ENCODE measurements around the gene ID2.

ID2 gene, protein sequence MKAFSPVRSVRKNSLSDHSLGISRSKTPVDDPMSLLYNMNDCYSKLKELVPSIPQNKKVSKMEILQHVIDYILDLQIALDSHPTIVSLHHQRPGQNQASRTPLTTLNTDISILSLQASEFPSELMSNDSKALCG

DNA sequence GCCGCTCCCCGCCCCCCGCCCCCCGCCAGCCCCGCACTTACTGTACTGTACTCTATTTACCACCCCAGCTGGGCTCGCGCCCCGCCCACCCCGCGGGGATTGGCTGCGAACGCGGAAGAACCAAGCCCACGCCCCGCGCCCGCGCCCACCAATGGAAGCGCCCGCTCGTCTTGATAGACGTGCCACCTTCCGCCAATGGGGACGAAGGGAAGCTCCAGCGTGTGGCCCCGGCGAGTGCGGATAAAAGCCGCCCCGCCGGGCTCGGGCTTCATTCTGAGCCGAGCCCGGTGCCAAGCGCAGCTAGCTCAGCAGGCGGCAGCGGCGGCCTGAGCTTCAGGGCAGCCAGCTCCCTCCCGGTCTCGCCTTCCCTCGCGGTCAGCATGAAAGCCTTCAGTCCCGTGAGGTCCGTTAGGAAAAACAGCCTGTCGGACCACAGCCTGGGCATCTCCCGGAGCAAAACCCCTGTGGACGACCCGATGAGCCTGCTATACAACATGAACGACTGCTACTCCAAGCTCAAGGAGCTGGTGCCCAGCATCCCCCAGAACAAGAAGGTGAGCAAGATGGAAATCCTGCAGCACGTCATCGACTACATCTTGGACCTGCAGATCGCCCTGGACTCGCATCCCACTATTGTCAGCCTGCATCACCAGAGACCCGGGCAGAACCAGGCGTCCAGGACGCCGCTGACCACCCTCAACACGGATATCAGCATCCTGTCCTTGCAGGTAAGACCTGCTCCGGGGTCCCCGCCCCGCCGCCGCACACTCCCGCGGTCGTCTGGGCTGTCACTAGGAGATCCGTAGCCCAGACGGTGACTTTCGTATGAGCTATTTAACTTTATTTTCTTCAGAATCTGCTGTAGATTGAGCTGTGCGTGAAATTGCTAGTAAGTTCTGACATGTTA is at the start of gene ID2:
Gene ID2, plus strand, starts transcription at position 271 of the 907 bp plus-strand sequence. Its CDS starts 110 bp downstream, at position 381.
- Histone ChIP-seq H3K4me3 (peak within 1 kb of the TSS; percentile 80 to 99 (median 94)), H3K27me3 (peaks cover 13 to 82% (median 74%) of the 10 kb centered on the region in 11 experiments), H3K36me3 (peaks cover 0 to 19% (median 15%) of the 10 kb centered on the region in 11 experiments; a peak in 18 of 22 replicates), H3K27ac (peak within 1 kb of the TSS; percentile 78 to 97 (median 82)), H3K4me2 (peak within 1 kb of the TSS; percentile 81 to 99 (median 91)), H3K9me3 (replicated peaks in 1 of 11) (peaks cover 0 to 8% (median 0%) of the 10 kb centered on the region in 11 experiments; a peak in 7 of 22 replicates), H3K9ac (peak within 1 kb of the TSS; percentile 84 to 96 (median 89)), H3K4me1 (peaks cover 31 to 51% (median 46%) of the 10 kb centered on the region in 10 experiments), H4K20me1 (peaks cover 20 to 31% (median 25%) of the 10 kb centered on the region in 11 experiments; a peak in 21 of 22 replicates)
- no peak for TF ChIP-seq Cebpa-rat (IDR thresholded peaks at IDR 0.05)

DNA sequence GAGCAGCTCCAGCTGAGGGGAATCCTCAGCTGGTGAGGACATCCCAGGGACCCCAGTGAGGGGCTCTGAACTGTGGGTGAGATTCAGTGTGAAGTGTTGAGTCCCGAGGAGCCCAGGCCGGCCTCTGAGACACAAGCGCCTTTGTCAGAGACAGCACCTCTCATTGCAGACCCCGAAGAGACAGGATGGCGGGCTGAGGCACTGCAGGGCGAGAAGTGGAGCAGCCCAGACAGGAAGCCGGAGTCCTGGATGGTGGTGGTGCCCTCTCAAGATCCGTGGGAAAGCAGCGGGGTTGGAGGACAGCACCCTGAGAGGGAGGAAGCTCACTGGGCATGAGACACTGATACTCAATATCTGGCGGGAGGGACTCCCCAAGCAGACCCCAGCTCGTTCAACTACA is 49.1 kb upstream of the ID2 start:
- Histone ChIP-seq H3K27me3 (no peaks in the 10 kb centered on the region), H3K9ac (no peak overlapping the region), H3K27ac (peak overlapping the region in 2 of 11 experiments; percentile 27 to 31; a peak in 3 of 22 replicates), H3K4me2 (peak overlapping the region in 10 of 11 experiments; percentile 32 to 87 (median 68); a peak in 18 of 22 replicates), H3K4me3 (no peak overlapping the region), H4K20me1 (no peaks in the 10 kb centered on the region), H3K9me3 (replicated peaks in 1 of 11) (no peaks in the 10 kb centered on the region), H3K4me1 (peaks cover 28 to 60% (median 54%) of the 10 kb centered on the region in 10 experiments), H3K36me3 (no peaks in the 10 kb centered on the region)
- no peak for TF ChIP-seq Cebpa-rat (IDR thresholded peaks at IDR 0.05)

DNA sequence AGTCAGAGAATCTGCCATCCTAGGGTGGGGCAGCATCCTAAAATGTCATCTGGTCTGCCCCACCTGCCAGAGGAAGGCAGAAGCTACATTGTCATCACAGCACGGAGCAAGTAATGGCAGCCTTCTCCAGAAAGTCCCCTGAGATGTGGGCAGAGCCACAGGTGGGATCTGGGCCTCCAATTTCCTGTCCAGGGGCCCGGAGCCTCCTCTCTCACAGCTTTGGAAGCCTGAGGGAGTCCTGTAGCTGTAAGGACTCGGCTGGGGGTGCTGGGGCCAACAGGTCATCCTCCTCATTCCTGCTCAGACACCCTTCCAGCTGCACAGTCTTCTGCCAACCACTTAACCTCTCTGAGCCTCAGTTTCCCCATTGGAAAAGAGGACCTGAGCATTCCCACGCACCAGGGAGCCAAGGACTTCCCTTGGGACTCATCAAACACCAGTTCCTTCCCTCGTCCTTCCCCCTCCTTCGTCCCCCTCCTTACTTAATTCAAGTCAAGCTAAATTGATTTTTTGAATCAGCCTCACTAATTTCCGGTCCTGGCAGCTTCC is 48.6 kb upstream of the ID2 start:
- Histone ChIP-seq H3K27ac (peak overlapping the region in 1 of 11 experiments; percentile 31; a peak in 2 of 22 replicates), H4K20me1 (no peaks in the 10 kb centered on the region), H3K4me3 (no peak overlapping the region), H3K9me3 (replicated peaks in 1 of 11) (no peaks in the 10 kb centered on the region), H3K27me3 (no peaks in the 10 kb centered on the region), H3K36me3 (no peaks in the 10 kb centered on the region), H3K9ac (no peak overlapping the region), H3K4me2 (peak overlapping the region; percentile 2 to 87 (median 67); a peak in 19 of 22 replicates), H3K4me1 (peaks cover 28 to 55% (median 49%) of the 10 kb centered on the region in 10 experiments)
- TF ChIP-seq Cebpa-rat (IDR thresholded peaks at IDR 0.05) = no peak

DNA sequence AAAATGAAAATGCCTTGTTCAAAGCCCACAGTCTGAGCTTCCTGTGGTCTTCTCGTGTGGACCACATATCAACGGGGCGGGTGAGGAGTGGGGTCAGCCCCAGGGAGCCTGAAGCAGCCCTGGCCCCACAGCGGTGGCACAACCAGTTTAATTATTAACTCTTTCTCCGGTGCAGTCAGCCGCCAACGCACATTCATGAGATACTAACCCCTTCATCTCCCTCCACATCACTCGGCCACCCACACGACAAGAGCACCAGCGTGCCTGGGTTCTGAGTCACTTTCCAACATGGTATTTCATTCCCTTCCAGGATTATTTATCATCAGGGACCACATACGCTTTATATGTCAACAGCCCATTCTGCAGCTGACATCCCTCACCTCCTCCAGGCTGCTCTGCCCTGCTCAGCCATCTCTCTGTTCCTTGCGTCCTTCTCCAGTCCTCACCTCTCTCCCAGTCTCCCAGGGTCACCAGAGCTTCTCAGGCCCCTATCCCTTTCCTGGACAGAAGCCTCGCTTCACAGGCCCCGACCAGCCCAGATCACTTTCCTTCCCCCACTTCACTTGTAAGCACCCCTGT is 48.0 kb upstream of the ID2 start:
- no peak overlapping the region for H3K9ac ChIP-seq
- H3K4me3 ChIP-seq = no peak overlapping the region
- no peaks in the 10 kb centered on the region for H4K20me1 ChIP-seq
- TF ChIP-seq Cebpa-rat (IDR thresholded peaks at IDR 0.05) = no peak
- H3K9me3 ChIP-seq (replicated peaks in 1 of 11) = no peaks in the 10 kb centered on the region
- peaks cover 22 to 49% (median 43%) of the 10 kb centered on the region in 10 experiments for H3K4me1 ChIP-seq
- peak overlapping the region; percentile 2 to 87 (median 67); a peak in 18 of 22 replicates for H3K4me2 ChIP-seq
- H3K36me3 ChIP-seq = no peaks in the 10 kb centered on the region
- H3K27me3 ChIP-seq = no peaks in the 10 kb centered on the region
- no peak overlapping the region for H3K27ac ChIP-seq

DNA sequence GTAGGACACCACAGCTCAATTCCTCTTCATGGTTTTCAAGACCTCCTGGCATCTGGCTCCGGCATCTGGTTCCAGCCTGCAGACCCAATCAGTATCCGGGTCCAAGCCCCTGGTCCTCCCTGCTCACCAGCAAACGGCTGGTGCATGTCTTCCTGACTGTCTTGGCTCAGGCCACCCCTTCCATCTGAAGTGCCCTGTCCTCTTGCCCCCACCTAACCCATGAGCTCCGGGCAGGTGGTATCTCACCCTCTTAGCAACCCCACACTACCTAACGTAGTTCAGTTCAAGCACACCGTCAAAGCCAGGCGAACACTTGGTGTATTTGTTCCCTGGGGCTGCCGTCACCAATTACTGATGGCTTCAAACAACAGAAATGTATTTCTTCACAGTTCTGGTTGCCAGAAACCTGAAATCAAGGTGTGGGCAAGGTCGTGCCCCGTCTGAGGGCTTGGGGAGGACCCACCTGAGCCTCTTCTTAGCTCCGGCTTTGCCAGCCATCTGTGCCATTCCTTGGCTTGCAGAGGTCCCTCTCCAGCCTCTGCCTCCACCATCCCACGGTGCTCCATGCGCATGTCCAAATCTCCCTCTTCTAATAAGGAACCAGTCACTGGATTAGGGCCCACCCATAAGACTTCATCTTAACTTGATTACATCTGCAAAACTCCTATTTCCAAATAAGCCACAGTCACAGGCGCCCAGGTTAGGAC is 47.2 kb upstream of the ID2 start:
- no peaks in the 10 kb centered on the region for H4K20me1 ChIP-seq
- TF ChIP-seq Cebpa-rat (IDR thresholded peaks at IDR 0.05) = no peak
- no peaks in the 10 kb centered on the region for H3K27me3 ChIP-seq
- no peaks in the 10 kb centered on the region for H3K9me3 ChIP-seq (replicated peaks in 1 of 11)
- H3K9ac ChIP-seq = no peak overlapping the region
- peaks cover 14 to 41% (median 36%) of the 10 kb centered on the region in 10 experiments; a peak in 18 of 20 replicates for H3K4me1 ChIP-seq
- no peak overlapping the region; a peak in 1 of 22 replicates for H3K4me2 ChIP-seq
- H3K27ac ChIP-seq = no peak overlapping the region
- no peaks in the 10 kb centered on the region for H3K36me3 ChIP-seq
- H3K4me3 ChIP-seq = no peak overlapping the region

DNA sequence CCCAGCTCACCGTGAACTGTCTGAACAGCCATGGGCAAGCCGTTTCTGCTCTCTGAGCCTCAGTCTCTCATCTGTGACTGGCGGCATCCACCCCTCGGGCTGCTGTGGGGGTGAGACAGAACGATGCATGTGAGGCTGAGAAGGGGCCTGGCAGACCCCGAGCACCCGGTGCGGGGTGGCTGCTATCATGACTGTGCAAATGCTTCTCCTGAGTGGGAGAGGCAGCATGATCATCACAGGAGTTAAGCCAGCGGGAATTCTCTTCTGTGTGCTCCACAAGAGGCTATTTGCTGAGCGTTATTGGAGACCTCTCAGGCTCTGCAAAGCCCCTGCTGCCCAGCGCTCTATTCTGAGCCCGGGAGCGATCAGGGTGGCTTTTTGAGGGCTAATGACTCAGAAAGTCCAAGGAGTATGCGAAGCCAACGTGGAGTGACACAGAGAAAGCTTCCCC is 45.8 kb upstream of the ID2 start:
- Histone ChIP-seq H4K20me1 (no peaks in the 10 kb centered on the region), H3K4me3 (no peak overlapping the region), H3K4me2 (no peak overlapping the region), H3K9me3 (replicated peaks in 1 of 11) (no peaks in the 10 kb centered on the region), H3K36me3 (no peaks in the 10 kb centered on the region), H3K4me1 (peaks cover 14 to 34% (median 30%) of the 10 kb centered on the region in 10 experiments; a peak in 18 of 20 replicates), H3K9ac (no peak overlapping the region), H3K27me3 (no peaks in the 10 kb centered on the region), H3K27ac (no peak overlapping the region)
- no peak for TF ChIP-seq Cebpa-rat (IDR thresholded peaks at IDR 0.05)

DNA sequence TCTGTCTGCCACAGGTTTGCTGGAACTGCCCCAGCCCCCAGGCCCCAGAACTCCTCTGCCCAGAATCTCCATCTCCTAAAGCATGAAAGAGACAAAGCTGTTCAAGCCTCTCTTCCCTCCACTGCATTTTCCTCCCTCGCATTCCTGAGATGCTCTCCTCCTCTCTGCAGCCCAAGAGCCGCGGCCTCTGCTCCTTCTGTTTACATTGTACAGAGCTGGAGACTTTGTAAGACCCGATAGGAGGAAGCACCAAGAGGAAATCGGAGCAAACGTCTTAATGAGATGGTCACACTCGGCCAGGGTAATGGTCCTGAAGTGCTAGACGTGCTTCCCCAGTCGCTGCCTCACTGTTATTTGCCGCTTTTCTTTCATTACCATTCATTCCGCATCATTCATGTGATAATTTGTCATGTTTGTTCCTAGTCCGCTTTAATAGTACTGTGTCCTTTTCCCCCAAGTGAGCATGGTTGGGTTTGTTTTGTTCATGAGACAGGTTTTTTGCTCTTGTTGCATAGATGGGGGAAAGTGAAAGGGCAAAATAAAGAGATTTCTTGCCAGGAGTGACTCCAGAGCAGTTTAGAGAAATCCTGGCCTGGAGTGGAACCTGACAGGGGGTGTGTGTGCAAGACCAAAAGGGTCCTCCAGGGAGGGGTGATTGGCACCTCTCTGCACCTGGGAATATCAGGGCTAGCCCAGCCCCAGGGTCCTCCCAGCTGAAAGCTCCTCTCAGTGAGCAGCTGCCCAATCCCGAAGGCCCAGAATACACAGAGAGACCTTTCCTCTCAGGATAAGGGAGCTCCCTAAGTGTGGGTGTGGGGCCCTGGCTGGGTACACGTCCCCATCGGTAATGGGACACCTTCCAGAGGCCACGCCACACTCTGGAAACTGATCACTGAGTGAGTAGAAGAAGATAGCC is 44.9 kb upstream of the ID2 start:
- H3K4me1 ChIP-seq = peaks cover 7 to 25% (median 20%) of the 10 kb centered on the region in 10 experiments; a peak in 17 of 20 replicates

More for the DNA sequence above, 44.9 kb upstream of the ID2 start:
- TF ChIP-seq Cebpa-rat (IDR thresholded peaks at IDR 0.05) = no peak
- Histone ChIP-seq H3K4me2 (no peak overlapping the region), H3K27me3 (no peaks in the 10 kb centered on the region), H3K9ac (no peak overlapping the region), H4K20me1 (no peaks in the 10 kb centered on the region), H3K9me3 (replicated peaks in 1 of 11) (no peaks in the 10 kb centered on the region), H3K36me3 (no peaks in the 10 kb centered on the region), H3K27ac (no peak overlapping the region), H3K4me3 (no peak overlapping the region)

Measured in BLaER1 treated with 17β-estradiol and CSF1 and Interleukin-3, amounts not matched to agents 10 nM and 100 nM (cell line).